DND-41 (cell line): ENCODE data around the gene DYNLRB1.

Experiments used
- CTCF ChIP-seq: IDR thresholded peaks from 2 replicates; pipeline ENCODE4 v1.5.1; 2012; ENCODE audit warnings: borderline replicate concordance, low read length, moderate library complexity, mild to moderate bottlenecking; ENCODE audit not compliant: poor library complexity, severe bottlenecking; ENCODE audit errors: extremely low read depth
- EZH2 ChIP-seq: IDR thresholded peaks from 3 replicates; pipeline ENCODE4 v1.6.1; 2012; ENCODE audit warnings: borderline replicate concordance, low read depth, mild to moderate bottlenecking, moderate library complexity, low read length, inconsistent platforms; ENCODE audit not compliant: severe bottlenecking

- TF ChIP-seq CTCF, result no peak
- no peak for TF ChIP-seq EZH2
These were observed 33.7 kb downstream of the DYNLRB1 start for GRCh38 chr20:34549929-34550305.
